Mucosa of descending colon (tissue), 3 donors: Measurements from ENCODE around the gene OR10A2. TPM values are rescaled to one million over a fixed set of nuclear protein-coding genes. Genes with fewer than 3 reads are reported as not detected.

ENCODE experiments used
- ATAC-seq: fragments of 200-7000 bp; cut with Tn5 transposase; one replicate; pipeline ENCODE4 v1.9.1; 2020; ENCODE audit warnings: mild to moderate bottlenecking, moderate library complexity
- DNase-seq, 3 donors: peaks; one replicate each; pipeline ENCODE4 v3.0.0-alpha.2; 2020
- H3K36me3 ChIP-seq: fragments of 200-600 bp; one replicate; pipeline ENCODE4 v1.8.0; 2021; ENCODE audit warnings: low read depth, mild to moderate bottlenecking
- H3K4me1 ChIP-seq: fragments of 200-600 bp; one replicate; pipeline ENCODE4 v1.8.0; 2021; ENCODE audit warnings: low read depth, mild to moderate bottlenecking
- H3K4me3 ChIP-seq: fragments of 200-600 bp; one replicate; pipeline ENCODE4 v1.8.0; 2021; ENCODE audit warnings: mild to moderate bottlenecking
- H3K9me3 ChIP-seq: fragments of 200-600 bp; one replicate; pipeline ENCODE4 v1.8.0; 2021; ENCODE audit warnings: mild to moderate bottlenecking
- CTCF ChIP-seq: fragments of 200-600 bp; IDR thresholded peaks from one replicate; pipeline ENCODE4 v1.8.0; 2022; ENCODE audit warnings: antibody characterized with exemption, mild to moderate bottlenecking
- intact Hi-C, 2 donors: fragments of 100-400 bp; cut with DNase I in 1 of 2; cut with micrococcal nuclease in 1 of 2; formaldehyde crosslinking; loops; one replicate each; pipeline versions ENCODE4 v1.11.0 to v1.11.1; 2022; cut with DNase I, micrococcal nuclease
- long read RNA-seq, 2 donors: library from polyadenylated mRNA; unstranded; transcript quantifications; one replicate each; pipeline ENCODE4 v2.0.0, GENCODE V29; 2019 to 2021
- total RNA-seq, 3 donors: library from RNA; stranded (reverse); fragmentation: NEBNext Ultra II Directional in 2 of 3; extraction: Animal tissue kit (Norgen Biotek cat#: 25700) in 2 of 3; gene quantifications; one replicate each; pipeline versions ENCODE4 v1.2.1 to v1.2.4, GENCODE V29; 2021 to 2023
- donor health status: DM: no; HTN: no; CAD: no; lungs with moderate emphysema.
- donor health status: DM: no; HTN: no; CAD: no.
- donor health status: DM: no; HTN: yes; CAD: no.

OR10A2 gene
- under 1 TPM in 1 of 3 donors, not detected in 2; 0.06 TPM for total RNA-seq
- long read RNA-seq, donor 1: 0 reads
- long read RNA-seq, donor 2: 0 reads

GRCh38 chr11:6862961-6863360, at the start of gene OR10A2:
OR10A2 (plus strand) TSS chr11:6863057; CDS start chr11:6869755, 6,698 bp downstream.
- Histone ChIP-seq H3K9me3 (no peaks in the 10 kb centered on the region), H3K36me3 (no peaks in the 10 kb centered on the region), H3K4me3 (no peak within 1 kb of the TSS), H3K4me1 (no peaks in the 10 kb centered on the region)
- intact Hi-C loops: no loop called here
- no peak for DNase-seq
- no peak for ATAC-seq
- no peak for TF ChIP-seq CTCF

- DNase-seq (no peak), ATAC-seq (no peak)
- no peak for TF ChIP-seq CTCF
- Histone ChIP-seq H3K36me3 (no peaks in the 10 kb centered on the region), H3K4me3 (no peak overlapping the region), H3K9me3 (no peaks in the 10 kb centered on the region), H3K4me1 (no peaks in the 10 kb centered on the region)
- intact Hi-C loops: no loop called here
Observed at GRCh38 chr11:6813656-6814055, 49.2 kb upstream of the OR10A2 start.

GRCh38 chr11:6817694-6818093, 45.2 kb upstream of the OR10A2 start:
- no peak overlapping the region for H3K4me3 ChIP-seq
- DNase-seq (no peak), ATAC-seq (no peak)
- H3K4me1 ChIP-seq: no peaks in the 10 kb centered on the region
- TF ChIP-seq CTCF: no peak
- intact Hi-C loops: no loop called here
- H3K36me3 ChIP-seq: no peaks in the 10 kb centered on the region
- H3K9me3 ChIP-seq: no peaks in the 10 kb centered on the region

GRCh38 chr11:6818967-6819366, 43.9 kb upstream of the OR10A2 start:
- Histone ChIP-seq H3K4me1 (no peaks in the 10 kb centered on the region), H3K4me3 (no peak overlapping the region), H3K9me3 (no peaks in the 10 kb centered on the region), H3K36me3 (no peaks in the 10 kb centered on the region)
- TF ChIP-seq CTCF: no peak
- ATAC-seq (no peak), DNase-seq (no peak)
- intact Hi-C loops: no loop called here

GRCh38 chr11:6824136-6824823, 38.6 kb upstream of the OR10A2 start:
- H3K9me3 ChIP-seq: no peaks in the 10 kb centered on the region
- DNase-seq (no peak), ATAC-seq (no peak)
- no peak overlapping the region for H3K4me3 ChIP-seq
- no peaks in the 10 kb centered on the region for H3K36me3 ChIP-seq
- H3K4me1 ChIP-seq: no peaks in the 10 kb centered on the region
- no peak for TF ChIP-seq CTCF
- intact Hi-C loops: no loop called here
